HPDE6-E6E7 (cell line): Measurements from ENCODE around the gene KCNK5.
A peak's percentile ranks its signal among the peaks of the same experiment; 100 is the strongest.

ENCODE experiments used
- DNase-seq: peaks from one replicate; pipeline ENCODE4 v3.0.0; 2011; ENCODE audit warnings: missing footprints; ENCODE audit errors: extremely low spot score

KCNK5 gene

DNA sequence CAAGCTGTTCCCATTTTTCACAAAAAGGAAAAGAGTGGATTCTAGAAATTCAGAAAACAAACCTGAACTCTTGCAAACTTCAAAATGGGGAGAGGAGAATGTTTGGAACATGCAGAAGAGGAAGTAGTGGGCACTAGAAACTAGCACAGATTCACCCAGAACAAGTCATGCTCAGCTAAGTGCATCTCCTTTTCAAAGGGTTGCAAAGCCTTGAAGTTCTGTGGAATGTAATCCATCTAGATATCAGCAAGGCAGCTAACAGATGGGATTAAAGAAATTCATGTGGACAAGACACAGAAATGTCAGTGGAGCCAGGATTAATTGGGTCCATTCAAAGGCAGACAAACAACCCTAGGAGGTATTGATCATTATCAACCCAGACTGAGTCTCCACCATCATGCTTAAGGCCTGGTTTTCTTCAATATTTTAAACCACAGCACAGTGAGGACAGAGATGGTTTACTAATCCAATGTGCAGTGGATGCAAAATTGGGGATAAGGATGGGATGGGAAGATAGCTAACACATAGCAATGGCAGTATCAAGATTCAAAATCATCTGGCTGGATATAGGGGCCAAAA lies 31.3 kb downstream of the KCNK5 start:
- no peak for DNase-seq

DNA sequence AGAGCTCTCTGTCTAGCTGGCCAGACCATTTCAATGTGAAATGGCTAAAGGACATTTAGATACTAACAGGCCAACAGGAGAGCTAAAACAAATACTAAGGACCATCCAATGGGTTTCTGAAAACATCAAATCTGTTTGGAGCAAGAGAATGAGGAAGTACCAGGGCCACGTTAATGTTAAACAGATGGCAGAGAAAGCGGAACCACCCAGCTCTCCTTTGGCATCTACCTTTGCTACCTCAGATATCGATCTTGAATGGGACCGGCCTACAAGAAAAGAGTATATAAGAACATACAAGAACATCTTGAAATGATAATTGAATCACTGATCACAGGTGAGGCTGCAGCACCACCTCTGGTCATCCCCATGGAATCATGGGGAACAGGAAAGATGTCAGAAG lies 31.8 kb downstream of the KCNK5 start:
- DNase-seq = no peak

DNA sequence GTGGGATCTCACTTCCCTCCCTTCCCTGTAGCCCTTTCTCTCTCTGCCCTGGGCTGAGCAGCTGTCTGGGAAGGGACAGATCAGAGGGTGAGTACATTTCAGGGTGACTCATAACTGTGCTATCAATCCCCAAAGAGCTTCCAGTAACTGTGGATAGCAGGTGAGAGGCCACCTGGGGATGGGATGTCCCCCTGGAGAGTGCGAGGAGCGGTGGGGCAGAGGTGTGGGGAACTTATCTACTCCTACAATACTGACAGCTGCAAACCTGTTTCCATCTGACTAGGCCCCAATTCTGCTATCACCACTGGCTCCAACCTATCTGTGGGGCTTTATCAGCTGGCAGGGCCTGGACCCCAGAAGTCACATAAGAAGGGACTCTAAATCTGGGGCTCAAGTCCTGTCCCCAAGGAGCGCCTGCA lies 32.6 kb downstream of the KCNK5 start:
- DNase-seq = no peak

DNA sequence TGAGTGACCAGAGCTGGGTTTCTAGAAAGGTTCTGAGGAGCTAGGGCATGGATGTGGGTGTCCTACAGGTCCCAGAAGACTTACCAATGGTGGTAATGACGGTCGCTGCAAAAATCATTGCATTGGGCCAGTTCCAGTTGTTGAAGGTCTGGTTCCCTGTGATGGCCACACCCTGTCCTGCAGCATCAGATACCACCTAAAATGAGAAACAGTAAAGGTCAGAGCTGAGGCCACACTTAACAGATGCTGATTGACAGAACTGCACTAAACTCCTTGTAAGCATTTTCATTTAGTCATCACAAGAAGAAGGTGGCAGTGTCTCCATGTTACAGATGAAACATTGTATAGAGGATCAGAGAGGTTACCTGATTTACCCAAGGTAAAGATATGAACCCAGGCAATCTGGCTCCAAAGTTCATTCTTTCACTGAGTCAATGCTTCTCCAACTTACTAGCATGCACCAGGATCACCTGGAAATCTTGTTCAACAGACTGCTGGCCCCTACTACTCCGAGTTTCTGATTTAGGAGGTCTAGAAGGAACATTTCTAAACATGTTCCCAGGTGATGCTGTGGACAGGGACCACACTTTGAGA lies 33.4 kb downstream of the KCNK5 start:
- no peak for DNase-seq

DNA sequence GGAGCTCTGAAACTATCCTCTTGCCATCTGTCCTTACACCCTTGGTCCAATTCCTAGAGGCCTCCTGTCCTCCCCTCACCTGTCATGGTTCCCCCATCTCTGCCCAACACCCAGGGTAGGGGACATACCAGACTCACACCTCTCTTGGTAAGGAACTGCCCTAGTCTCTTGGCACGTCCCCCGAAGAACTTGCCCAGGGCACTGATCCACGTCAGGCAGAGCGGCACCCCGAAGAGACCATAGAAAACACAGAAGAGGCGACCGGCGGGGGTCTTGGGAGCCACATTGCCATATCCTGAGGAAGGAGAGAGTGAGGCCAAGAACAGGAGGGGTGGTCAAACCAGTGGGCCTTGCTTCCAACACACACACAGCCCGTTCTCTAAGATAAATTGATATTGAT lies 34.8 kb downstream of the KCNK5 start:
- DNase-seq = no peak

DNA sequence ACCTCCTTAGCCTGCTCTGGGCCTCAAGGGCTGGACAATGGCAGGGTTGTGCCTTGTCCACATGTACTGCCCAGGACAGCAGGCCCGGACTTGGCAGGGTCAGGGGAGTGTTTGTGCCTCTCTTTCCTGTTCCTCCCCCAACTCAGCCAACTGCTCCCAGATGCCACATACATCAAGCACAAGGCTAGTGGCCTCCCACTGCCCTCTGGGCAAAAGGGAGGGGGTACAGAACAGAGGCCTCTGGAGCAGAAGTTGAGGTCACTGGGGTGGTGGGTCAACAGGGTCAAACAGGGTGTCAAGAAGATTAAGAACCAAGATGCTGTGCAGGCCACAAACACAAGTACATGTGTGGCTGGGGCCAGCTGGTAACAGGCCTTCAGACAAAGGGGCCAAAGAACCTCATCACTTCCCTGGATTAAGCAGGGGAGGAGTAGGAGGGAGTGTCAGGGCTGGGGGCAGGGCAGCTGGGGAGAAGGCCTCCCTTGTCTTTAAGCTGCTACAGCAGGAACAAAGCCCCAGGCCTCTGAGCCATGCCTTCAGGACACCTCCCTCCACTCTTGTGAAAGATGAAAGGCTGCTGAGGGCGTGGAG lies 36.0 kb downstream of the KCNK5 start:
- DNase-seq = no peak

DNA sequence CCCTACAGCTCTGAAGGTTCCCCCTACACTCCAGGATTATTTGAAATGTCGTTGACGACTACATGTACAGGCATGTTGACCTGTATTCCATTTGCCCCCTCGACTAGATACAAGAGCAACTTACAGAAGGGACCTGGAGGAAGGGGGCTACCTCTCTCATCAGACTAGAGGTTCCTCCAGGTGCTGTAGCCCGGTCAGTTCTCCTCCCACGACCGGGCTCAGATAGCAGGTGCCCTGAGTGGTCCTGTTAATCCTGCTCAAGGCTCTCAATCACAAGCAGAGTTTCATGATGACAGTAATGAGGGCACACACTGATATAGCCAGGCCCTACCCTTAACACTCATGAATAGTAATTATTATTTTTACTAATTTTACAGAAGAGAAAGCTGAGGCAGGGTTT lies 36.5 kb downstream of the KCNK5 start:
- no peak for DNase-seq

DNA sequence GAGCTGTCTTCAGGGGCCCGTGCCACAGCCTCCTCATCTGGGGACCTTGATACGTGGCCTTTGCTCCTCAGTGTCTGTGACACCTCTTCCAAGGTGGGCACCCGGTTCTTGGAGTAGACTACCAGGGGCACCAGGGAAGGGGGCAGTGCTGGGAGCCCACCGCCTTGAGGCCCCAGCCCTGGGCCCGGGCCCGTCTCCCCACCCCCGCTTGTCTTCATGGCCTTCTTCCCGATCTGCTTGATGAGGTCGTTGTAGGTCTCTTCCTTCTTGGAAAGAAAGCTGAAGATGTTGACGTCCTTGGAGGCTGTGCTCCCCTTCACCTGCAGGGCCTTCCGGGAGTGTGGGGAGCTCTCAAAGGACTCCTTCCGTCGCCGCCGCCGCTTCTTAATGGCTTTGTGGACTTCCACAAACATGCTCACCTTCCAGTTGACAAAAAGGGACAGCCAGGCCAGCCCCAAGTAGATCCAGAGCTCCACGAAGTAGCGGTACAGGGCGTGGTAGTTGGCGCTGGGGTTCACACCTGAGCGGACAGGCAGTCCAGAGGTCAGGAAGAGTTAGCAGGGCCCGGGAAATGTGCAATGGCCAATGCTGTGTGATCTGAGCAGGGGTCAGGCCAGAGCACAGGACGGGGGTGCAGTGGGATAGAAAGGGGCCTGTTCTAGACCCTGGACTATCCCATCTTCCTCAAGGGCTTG lies 37.9 kb downstream of the KCNK5 start:
- no peak for DNase-seq

DNA sequence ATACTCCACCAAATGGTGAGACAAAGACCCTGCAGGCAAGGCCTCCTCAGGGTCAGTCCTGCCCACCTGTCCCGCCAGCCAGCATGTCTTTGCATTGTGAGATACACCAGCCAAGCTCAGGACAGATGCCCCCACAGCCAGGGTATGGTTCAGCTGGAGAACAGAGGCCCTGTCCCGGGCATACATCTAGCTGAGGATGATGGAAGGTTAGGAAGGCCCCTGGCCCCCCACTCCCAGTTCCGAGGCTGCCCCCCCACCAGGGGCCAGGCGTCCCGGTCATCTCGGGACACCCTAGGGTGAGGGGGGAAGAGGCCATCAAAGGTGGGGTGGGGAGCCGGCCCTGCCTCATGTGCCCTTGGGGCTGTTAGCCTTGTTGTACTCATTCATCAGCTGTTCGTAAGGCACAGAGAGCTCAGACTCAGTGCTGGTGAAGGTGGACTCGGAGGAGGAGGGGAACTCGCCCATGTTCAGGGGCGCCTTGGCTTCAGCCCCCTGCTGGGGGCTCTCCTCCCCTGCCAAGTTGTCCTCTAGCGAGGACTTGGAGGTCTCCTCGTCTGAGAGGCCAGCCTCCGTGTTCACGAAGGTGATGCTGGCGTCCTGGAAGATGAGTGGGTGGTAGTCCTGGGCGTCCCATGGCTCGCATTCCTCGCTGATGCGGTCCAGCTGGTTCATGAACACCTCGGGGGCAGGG lies 38.6 kb downstream of the KCNK5 start:
- no peak for DNase-seq

DNA sequence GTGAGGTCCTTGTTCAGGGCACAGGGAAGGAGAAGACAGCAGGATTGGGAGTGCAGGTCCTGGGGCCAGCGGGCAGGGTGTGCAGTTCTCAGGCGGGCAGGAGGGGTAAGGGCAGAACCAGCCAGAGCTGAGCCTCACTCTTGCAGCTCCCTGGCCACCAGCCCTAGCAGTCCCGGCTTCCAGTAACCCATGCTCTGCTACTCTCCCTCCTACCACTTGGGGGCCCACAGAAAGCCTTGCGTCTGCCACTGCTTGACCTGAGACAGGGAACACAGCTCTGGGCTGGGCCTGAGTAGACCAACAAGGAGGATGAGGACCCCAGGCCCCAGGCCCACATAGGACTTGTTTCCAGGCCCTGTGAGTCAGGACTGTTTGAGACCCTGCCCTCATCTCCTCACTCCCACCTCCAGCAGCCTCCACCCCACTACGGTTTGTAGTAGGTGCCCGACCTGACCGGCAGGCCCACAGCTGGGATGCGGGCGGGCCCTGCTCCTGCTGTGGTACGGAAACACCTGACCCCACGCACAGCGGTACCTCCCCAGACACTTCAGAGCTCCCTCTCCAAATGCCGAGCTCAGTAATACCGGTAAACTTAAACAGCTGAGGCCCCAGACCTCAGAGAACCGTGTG lies 39.2 kb downstream of the KCNK5 start:
- DNase-seq = peak; percentile 33

DNA sequence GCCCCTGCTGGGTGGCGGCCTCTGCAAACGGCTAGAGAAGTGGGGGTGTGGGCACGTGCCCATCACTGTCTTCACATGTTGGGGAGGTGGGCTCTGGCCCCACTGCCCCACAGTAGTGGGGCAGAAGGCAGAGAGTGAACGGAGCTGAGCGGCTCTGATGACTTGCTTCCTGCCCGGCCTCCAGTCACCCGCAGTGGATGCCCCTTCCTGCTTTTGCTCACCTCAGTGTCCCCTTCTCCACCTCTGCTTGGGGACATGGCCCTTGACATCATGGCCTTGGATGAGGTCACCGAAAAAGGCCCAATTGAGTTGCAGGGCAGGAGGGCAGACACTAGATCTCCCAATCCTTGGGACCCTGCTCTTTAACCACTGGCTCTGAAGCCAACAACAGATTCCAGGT lies 40.1 kb downstream of the KCNK5 start:
- DNase-seq = no peak

DNA sequence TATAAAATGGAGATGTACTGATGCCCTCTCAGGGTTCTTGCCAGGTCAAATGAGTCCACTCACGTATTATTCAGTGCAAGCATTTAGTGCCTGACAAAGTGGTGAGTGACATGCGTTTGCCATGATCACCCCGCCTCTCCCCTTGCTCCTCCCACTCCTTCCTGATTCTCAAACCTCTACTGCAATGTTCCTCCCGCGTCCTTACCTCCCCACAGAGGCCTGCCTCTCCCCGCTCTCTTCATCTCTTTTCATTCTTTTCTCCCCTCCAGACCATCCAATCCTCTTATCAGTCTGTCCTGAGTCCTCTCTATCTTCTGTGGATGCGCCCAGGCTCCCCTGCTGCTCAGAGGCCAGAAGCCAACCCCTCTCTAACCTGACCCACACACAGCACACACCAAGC lies 40.7 kb downstream of the KCNK5 start:
- DNase-seq = no peak

DNA sequence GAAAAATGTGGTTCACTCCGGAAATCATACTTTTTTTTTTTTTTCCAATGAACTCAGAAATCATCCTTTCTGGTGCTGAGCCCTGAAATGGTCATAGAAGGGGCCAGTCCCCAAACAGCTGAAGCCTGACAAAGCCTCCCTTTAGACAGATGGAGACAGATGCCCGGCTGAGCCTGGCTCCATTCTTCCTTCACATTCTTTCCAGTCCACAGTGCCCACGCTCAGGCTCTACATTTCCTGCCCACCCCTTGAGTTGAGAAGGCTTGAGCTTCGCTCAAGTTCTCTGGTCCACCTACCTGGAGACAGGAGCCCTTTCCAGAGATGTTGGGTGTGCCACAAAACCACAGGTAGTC lies 41.2 kb downstream of the KCNK5 start:
- DNase-seq = no peak

DNA sequence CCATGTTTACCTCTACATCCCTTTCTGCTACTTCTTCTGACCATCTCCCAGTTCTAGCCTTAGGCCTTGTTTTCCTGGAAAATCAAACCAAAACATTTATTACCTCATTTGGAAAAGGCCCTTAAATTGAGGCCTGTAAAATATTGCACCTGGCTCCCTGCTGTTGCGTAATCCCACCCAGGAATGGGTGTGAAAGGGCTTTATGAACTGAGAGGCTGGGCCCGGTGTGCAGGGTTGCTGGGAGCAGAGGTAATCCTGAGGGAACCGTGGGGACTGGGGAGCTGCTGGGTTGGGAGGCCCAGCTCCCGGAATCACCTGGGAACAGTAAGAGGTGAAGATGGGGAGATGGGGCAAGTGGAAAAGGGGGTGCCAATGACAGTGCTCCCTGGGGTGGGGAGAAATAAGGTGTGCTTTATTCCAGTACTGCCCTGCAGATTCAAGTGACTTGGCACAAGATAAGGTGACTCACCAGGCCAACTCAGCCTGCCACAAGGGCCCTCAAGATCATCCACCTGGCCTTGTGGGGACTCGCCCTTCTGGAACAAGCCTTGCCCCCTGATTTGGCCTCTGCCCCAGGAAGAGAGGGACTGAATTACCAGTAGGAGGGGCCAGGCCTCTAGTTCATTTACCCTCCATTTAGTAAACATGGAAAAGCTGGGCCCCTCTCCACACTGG lies 44.2 kb downstream of the KCNK5 start:
- peak; percentile 58 for DNase-seq

DNA sequence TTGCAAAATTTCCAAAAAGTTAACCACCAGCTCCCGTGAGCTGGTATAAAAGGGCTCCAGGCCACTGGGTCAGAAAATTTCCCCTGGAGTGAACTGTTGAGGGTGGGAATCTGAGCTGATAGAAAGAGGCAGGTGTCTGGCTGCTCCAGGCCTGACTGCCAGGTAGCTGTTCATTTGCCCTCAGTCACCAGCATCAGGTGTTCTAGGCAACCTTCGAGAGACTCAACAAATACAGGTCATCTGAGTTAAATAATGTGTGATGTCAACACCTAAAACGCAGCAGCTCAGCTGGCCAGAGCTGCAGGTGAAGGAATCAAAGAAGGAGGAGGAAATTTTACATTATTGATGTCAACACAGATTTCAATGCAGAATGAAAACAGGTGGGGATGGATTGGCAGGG lies 46.7 kb downstream of the KCNK5 start:
- no peak for DNase-seq

DNA sequence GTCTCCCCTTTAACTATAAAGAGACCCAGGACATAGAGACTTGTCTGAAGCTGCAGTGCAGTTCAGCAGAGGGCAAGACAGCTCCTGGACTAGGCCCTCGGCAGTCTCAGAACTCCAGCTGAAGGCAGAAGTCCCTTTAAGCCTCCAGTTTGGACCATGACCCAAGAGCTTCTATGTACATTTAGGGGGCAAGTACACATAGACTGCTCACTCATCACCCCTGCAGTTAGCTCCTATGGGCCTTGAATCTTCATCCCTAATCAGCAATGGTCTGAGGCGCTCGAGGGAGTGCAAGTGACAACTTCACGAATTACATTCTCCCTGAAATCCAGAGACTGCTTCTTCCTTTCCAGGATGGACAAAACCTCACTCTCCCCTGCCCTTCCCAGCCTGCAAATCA lies 47.4 kb downstream of the KCNK5 start:
- no peak for DNase-seq

DNA sequence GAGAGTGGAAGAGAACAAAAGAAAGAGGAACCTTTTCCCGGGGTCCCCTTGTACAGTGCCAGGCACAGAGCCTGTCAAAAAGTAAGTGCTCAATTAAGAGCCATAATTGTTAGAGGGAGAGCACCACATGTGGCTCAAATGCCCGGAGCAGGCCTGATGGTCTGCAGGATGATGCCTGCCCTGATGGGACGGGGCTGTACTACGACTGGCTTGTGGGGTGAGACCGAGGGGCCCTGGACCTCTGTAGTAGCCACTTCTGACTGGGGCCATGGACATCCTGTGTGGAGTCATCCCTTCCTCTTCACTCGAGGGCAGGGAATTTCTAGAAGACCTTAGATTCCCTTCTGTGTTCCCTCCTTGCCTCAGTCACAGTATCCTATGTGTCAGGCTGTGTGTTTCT lies 47.9 kb downstream of the KCNK5 start:
- no peak for DNase-seq

DNA sequence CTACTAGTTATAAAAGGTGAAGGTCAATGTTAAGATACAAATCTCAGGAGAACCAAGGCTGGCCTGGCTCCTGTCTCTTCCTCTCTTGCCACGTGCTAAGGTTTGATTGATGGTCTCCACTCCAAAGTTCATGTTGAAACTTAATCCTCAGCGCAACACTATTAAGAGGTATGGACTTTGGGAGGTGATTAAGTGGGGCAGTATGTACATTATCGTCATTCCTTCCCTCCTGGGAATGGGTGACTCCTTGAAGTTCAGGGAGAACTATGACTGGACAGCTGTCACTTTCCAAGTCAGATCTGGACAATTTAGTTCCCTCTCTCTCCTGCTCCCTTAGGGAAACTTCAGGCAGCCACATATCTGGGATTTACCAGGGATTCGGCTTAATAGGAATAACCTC lies 50.5 kb downstream of the KCNK5 start:
- no peak for DNase-seq

DNA sequence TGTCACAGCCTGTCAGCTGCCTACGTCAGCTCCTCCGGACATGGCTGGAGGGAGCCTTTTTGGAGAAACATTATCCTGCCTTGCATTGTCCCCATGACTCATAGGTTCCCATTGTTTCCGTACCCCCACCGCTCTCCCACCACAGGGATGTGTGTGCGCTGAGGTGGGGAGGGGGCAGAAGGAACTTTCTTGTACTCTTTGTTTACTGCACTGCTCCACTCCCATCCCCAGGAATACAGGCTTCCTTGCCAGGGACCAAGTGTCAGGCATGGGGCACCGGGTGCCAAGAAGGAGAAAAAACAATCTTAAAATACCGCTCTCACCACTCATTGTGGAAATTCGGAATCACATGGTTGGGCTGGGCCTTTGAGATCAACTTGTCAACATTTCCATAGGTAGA lies 51.0 kb downstream of the KCNK5 start:
- no peak for DNase-seq

DNA sequence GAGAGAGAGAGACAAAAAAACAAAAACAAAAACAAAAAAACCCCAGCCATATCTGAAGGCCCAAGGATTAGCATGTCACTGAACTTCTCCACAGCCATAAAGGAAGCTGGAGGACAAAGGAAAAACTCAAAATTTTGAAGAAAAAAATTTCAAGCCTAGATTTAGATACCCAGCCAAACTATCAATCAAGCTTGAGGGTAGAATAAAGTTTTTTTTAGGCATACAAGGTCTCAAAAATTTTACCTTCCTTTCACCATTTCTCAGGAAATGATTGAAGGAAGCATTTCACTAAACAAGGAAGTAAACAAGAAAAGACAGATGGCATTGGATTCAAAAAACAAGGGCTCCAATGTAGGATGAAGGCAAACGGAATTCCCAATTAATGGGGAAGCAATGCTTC lies 52.1 kb downstream of the KCNK5 start:
- DNase-seq = no peak

DNA sequence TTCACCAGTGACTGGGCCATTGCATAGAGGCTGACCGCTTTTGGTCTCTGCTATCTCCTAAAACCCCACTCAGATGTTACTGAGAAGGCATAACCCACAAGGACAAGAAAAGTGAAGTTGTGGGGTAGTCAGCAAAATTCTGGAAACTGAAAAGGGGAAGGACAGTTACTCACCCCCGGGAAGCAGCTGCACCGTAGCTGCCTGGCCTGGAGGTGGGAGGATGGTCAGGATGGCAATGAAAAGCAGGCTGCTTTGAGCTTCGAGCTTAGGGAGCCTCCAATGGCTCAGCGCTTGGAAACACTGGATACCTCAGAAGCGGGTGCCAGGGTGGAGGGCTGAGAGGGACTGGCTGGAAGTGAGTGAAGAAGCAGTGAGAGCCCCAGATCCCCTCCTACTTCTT lies 56.0 kb downstream of the KCNK5 start:
- no peak for DNase-seq

DNA sequence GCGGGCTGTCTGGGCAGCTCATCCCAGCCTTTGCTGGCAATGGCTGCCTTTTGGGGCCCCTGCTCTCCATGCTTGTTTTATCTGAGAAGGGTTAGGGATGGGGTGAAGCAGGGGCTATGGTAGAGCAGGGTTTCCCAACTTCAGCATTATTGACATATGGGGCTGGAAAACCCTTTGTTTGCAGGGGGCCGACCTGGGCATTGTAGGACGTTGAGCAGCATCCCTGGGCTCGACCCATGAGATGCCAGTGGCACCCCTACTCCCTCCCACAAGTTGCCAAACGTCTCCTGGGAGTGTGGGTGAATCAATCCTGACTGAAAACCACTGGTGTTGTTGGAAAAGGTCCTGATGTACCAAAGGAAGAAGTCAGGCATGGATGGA lies 56.9 kb downstream of the KCNK5 start:
- DNase-seq = no peak
